ENCODE data around the gene ABLIM1.

Gene ABLIM1

GRCh38 chr10:114400091-114400490, 258.0 kb downstream of the ABLIM1 start:
- Histone ChIP-seq H3K36me3 (ENCODE audit: control insufficient read depth, insufficient read depth, low read length) (no peaks in the 10 kb centered on the region), H3K27ac (ENCODE audit: insufficient read depth, low read length, poor library complexity, severe bottlenecking) (no peak overlapping the region), H3K9me3 (ENCODE audit: control insufficient read depth, low read length) (no peaks in the 10 kb centered on the region), H3K4me3 (ENCODE audit: insufficient read depth, low read depth, low read length, poor library complexity, severe bottlenecking) (no peak overlapping the region), H3K4me1 (ENCODE audit: control insufficient read depth, insufficient read depth, low read length, poor library complexity, severe bottlenecking) (no peaks in the 10 kb centered on the region), H3K27me3 (replicated peaks; ENCODE audit: control insufficient read depth, insufficient read depth, low read length, poor library complexity, severe bottlenecking) (peaks cover 29% of the 10 kb centered on the region)
- DNase-seq = no peak

GRCh38 chr10:114399576-114399975, 258.5 kb downstream of the ABLIM1 start:
- no peak for DNase-seq
- peaks cover 24% of the 10 kb centered on the region for H3K27me3 ChIP-seq (replicated peaks; ENCODE audit: control insufficient read depth, insufficient read depth, low read length, poor library complexity, severe bottlenecking)
- H3K36me3 ChIP-seq (ENCODE audit: control insufficient read depth, insufficient read depth, low read length) = no peaks in the 10 kb centered on the region
- H3K4me3 ChIP-seq (ENCODE audit: insufficient read depth, low read depth, low read length, poor library complexity, severe bottlenecking) = no peak overlapping the region
- H3K9me3 ChIP-seq (ENCODE audit: control insufficient read depth, low read length) = no peaks in the 10 kb centered on the region
- no peak overlapping the region for H3K27ac ChIP-seq (ENCODE audit: insufficient read depth, low read length, poor library complexity, severe bottlenecking)
- H3K4me1 ChIP-seq (ENCODE audit: control insufficient read depth, insufficient read depth, low read length, poor library complexity, severe bottlenecking) = no peaks in the 10 kb centered on the region

GRCh38 chr10:114398587-114399331, 259.3 kb downstream of the ABLIM1 start:
- DNase-seq = no peak
- no peak overlapping the region for H3K27ac ChIP-seq (ENCODE audit: insufficient read depth, low read length, poor library complexity, severe bottlenecking)
- H3K27me3 ChIP-seq (replicated peaks; ENCODE audit: control insufficient read depth, insufficient read depth, low read length, poor library complexity, severe bottlenecking) = peaks cover 16% of the 10 kb centered on the region
- no peak overlapping the region for H3K4me3 ChIP-seq (ENCODE audit: insufficient read depth, low read depth, low read length, poor library complexity, severe bottlenecking)
- H3K9me3 ChIP-seq (ENCODE audit: control insufficient read depth, low read length) = no peaks in the 10 kb centered on the region
- no peaks in the 10 kb centered on the region for H3K4me1 ChIP-seq (ENCODE audit: control insufficient read depth, insufficient read depth, low read length, poor library complexity, severe bottlenecking)
- no peaks in the 10 kb centered on the region for H3K36me3 ChIP-seq (ENCODE audit: control insufficient read depth, insufficient read depth, low read length)

GRCh38 chr10:114397651-114398145, 260.4 kb downstream of the ABLIM1 start:
- peaks cover 9% of the 10 kb centered on the region for H3K27me3 ChIP-seq (replicated peaks; ENCODE audit: control insufficient read depth, insufficient read depth, low read length, poor library complexity, severe bottlenecking)
- no peak overlapping the region for H3K27ac ChIP-seq (ENCODE audit: insufficient read depth, low read length, poor library complexity, severe bottlenecking)
- no peaks in the 10 kb centered on the region for H3K4me1 ChIP-seq (ENCODE audit: control insufficient read depth, insufficient read depth, low read length, poor library complexity, severe bottlenecking)
- no peaks in the 10 kb centered on the region for H3K36me3 ChIP-seq (ENCODE audit: control insufficient read depth, insufficient read depth, low read length)
- no peak for DNase-seq
- H3K4me3 ChIP-seq (ENCODE audit: insufficient read depth, low read depth, low read length, poor library complexity, severe bottlenecking) = no peak overlapping the region
- no peaks in the 10 kb centered on the region for H3K9me3 ChIP-seq (ENCODE audit: control insufficient read depth, low read length)

- DNase-seq = no peak
- Histone ChIP-seq H3K27me3 (replicated peaks; ENCODE audit: control insufficient read depth, insufficient read depth, low read length, poor library complexity, severe bottlenecking) (peaks cover 7% of the 10 kb centered on the region), H3K4me1 (ENCODE audit: control insufficient read depth, insufficient read depth, low read length, poor library complexity, severe bottlenecking) (no peaks in the 10 kb centered on the region), H3K4me3 (ENCODE audit: insufficient read depth, low read depth, low read length, poor library complexity, severe bottlenecking) (no peak overlapping the region), H3K9me3 (ENCODE audit: control insufficient read depth, low read length) (no peaks in the 10 kb centered on the region), H3K27ac (ENCODE audit: insufficient read depth, low read length, poor library complexity, severe bottlenecking) (no peak overlapping the region), H3K36me3 (ENCODE audit: control insufficient read depth, insufficient read depth, low read length) (no peaks in the 10 kb centered on the region)
Measured at GRCh38 chr10:114396464-114396863, 261.6 kb downstream of the ABLIM1 start.

- Histone ChIP-seq H3K36me3 (ENCODE audit: control insufficient read depth, insufficient read depth, low read length) (no peaks in the 10 kb centered on the region), H3K27ac (ENCODE audit: insufficient read depth, low read length, poor library complexity, severe bottlenecking) (no peak overlapping the region), H3K9me3 (ENCODE audit: control insufficient read depth, low read length) (no peaks in the 10 kb centered on the region), H3K4me1 (ENCODE audit: control insufficient read depth, insufficient read depth, low read length, poor library complexity, severe bottlenecking) (no peaks in the 10 kb centered on the region), H3K27me3 (replicated peaks; ENCODE audit: control insufficient read depth, insufficient read depth, low read length, poor library complexity, severe bottlenecking) (peaks cover 7% of the 10 kb centered on the region), H3K4me3 (ENCODE audit: insufficient read depth, low read depth, low read length, poor library complexity, severe bottlenecking) (no peak overlapping the region)
- no peak for DNase-seq
Measured at GRCh38 chr10:114395366-114396022, 262.6 kb downstream of the ABLIM1 start.

GRCh38 chr10:114394531-114394930, 263.5 kb downstream of the ABLIM1 start:
- H3K36me3 ChIP-seq (ENCODE audit: control insufficient read depth, insufficient read depth, low read length) = no peaks in the 10 kb centered on the region
- H3K4me1 ChIP-seq (ENCODE audit: control insufficient read depth, insufficient read depth, low read length, poor library complexity, severe bottlenecking) = no peaks in the 10 kb centered on the region
- H3K9me3 ChIP-seq (ENCODE audit: control insufficient read depth, low read length) = no peaks in the 10 kb centered on the region
- H3K4me3 ChIP-seq (ENCODE audit: insufficient read depth, low read depth, low read length, poor library complexity, severe bottlenecking) = no peak overlapping the region
- H3K27ac ChIP-seq (ENCODE audit: insufficient read depth, low read length, poor library complexity, severe bottlenecking) = no peak overlapping the region
- H3K27me3 ChIP-seq (replicated peaks; ENCODE audit: control insufficient read depth, insufficient read depth, low read length, poor library complexity, severe bottlenecking) = peaks cover 3% of the 10 kb centered on the region
- DNase-seq = no peak

GRCh38 chr10:114393886-114394285, 264.2 kb downstream of the ABLIM1 start:
- peaks cover 3% of the 10 kb centered on the region for H3K27me3 ChIP-seq (replicated peaks; ENCODE audit: control insufficient read depth, insufficient read depth, low read length, poor library complexity, severe bottlenecking)
- no peak overlapping the region for H3K4me3 ChIP-seq (ENCODE audit: insufficient read depth, low read depth, low read length, poor library complexity, severe bottlenecking)
- no peaks in the 10 kb centered on the region for H3K36me3 ChIP-seq (ENCODE audit: control insufficient read depth, insufficient read depth, low read length)
- no peaks in the 10 kb centered on the region for H3K4me1 ChIP-seq (ENCODE audit: control insufficient read depth, insufficient read depth, low read length, poor library complexity, severe bottlenecking)
- H3K27ac ChIP-seq (ENCODE audit: insufficient read depth, low read length, poor library complexity, severe bottlenecking) = no peak overlapping the region
- H3K9me3 ChIP-seq (ENCODE audit: control insufficient read depth, low read length) = no peaks in the 10 kb centered on the region
- DNase-seq = no peak

- no peak overlapping the region for H3K27ac ChIP-seq (ENCODE audit: insufficient read depth, low read length, poor library complexity, severe bottlenecking)
- no peaks in the 10 kb centered on the region for H3K36me3 ChIP-seq (ENCODE audit: control insufficient read depth, insufficient read depth, low read length)
- H3K4me1 ChIP-seq (ENCODE audit: control insufficient read depth, insufficient read depth, low read length, poor library complexity, severe bottlenecking) = no peaks in the 10 kb centered on the region
- no peak for DNase-seq
- H3K27me3 ChIP-seq (replicated peaks; ENCODE audit: control insufficient read depth, insufficient read depth, low read length, poor library complexity, severe bottlenecking) = peaks cover 3% of the 10 kb centered on the region
- H3K4me3 ChIP-seq (ENCODE audit: insufficient read depth, low read depth, low read length, poor library complexity, severe bottlenecking) = no peak overlapping the region
- no peaks in the 10 kb centered on the region for H3K9me3 ChIP-seq (ENCODE audit: control insufficient read depth, low read length)
Measured at GRCh38 chr10:114393482-114393881, 264.6 kb downstream of the ABLIM1 start.

- Histone ChIP-seq H3K36me3 (ENCODE audit: control insufficient read depth, insufficient read depth, low read length) (no peaks in the 10 kb centered on the region), H3K9me3 (ENCODE audit: control insufficient read depth, low read length) (no peaks in the 10 kb centered on the region), H3K4me1 (ENCODE audit: control insufficient read depth, insufficient read depth, low read length, poor library complexity, severe bottlenecking) (no peaks in the 10 kb centered on the region), H3K27ac (ENCODE audit: insufficient read depth, low read length, poor library complexity, severe bottlenecking) (no peak overlapping the region), H3K27me3 (replicated peaks; ENCODE audit: control insufficient read depth, insufficient read depth, low read length, poor library complexity, severe bottlenecking) (peaks cover 3% of the 10 kb centered on the region), H3K4me3 (ENCODE audit: insufficient read depth, low read depth, low read length, poor library complexity, severe bottlenecking) (no peak overlapping the region)
- DNase-seq = no peak
Measured at GRCh38 chr10:114392112-114392835, 265.8 kb downstream of the ABLIM1 start.

All from effector memory CD4-positive, alpha-beta T cell (primary cell).